HG02610 (cell line): ENCODE results near the gene PPP2R5B.

Source experiments
- ATAC-seq: cut with Tn5 transposase; IDR thresholded peaks from one replicate; pipeline ENCODE4 v1.9.1; 2021; ENCODE audit warnings: mild to moderate bottlenecking, moderate library complexity; ENCODE audit not compliant: unreplicated experiment

PPP2R5B gene

GRCh38 chr11:64888729-64889511, 35.6 kb upstream of the PPP2R5B start:
- no peak for ATAC-seq

- no peak for ATAC-seq
Observed at GRCh38 chr11:64890522-64890939, 34.0 kb upstream of the PPP2R5B start.

- no peak for ATAC-seq
Observed at GRCh38 chr11:64891215-64891848, 33.2 kb upstream of the PPP2R5B start.

GRCh38 chr11:64891880-64892279, 32.6 kb upstream of the PPP2R5B start:
- ATAC-seq = no peak

- no peak for ATAC-seq
Observed at GRCh38 chr11:64892411-64892831, 32.1 kb upstream of the PPP2R5B start.

- no peak for ATAC-seq
Observed at GRCh38 chr11:64892838-64893193, 31.7 kb upstream of the PPP2R5B start.

DNA sequence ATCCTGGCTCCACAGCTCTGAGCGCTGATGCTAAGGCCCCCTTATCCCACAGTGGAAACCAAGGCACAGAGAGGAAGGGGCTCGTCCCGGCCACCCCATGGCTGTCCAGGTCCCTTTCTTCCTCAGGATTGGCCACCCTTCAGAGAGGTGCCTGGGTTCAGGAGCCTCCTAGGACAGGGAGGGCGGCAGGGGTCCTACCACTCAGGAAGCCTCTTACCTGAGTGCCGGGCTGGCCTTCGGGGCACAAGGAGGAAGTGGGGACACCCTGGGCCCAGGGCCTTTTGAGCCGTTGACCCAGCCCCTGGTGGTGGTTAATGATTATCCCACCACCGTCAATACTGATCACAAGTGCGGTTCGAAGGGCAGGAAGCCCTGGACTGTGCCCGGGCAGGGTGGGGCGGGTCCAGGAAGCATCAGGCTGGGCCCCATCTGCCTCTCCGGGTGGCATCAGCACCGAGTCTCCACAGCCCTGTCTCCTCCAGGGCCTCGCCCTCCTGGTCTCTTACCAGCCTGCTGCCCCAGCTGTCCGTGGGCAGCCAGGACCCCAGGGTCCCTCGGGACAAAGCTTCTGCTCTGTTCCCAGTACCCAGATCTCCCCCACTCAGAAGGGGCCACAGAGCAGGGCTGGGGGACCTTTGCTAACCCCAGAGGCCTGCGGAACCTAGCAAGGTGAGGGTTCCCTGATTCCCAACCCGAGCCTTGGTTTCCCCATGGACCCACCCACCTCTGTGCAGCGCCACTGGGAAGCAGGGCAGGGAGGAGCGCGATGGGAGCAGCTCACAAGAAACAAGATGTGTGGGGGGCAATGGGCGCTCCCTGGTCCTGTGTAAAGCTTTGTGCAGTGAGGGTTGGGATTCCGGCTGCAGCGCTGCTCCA, 31.1 kb upstream of the PPP2R5B start:
- no peak for ATAC-seq

- peak; percentile 59 for ATAC-seq
Observed at GRCh38 chr11:64894070-64894811, 30.2 kb upstream of the PPP2R5B start.

DNA sequence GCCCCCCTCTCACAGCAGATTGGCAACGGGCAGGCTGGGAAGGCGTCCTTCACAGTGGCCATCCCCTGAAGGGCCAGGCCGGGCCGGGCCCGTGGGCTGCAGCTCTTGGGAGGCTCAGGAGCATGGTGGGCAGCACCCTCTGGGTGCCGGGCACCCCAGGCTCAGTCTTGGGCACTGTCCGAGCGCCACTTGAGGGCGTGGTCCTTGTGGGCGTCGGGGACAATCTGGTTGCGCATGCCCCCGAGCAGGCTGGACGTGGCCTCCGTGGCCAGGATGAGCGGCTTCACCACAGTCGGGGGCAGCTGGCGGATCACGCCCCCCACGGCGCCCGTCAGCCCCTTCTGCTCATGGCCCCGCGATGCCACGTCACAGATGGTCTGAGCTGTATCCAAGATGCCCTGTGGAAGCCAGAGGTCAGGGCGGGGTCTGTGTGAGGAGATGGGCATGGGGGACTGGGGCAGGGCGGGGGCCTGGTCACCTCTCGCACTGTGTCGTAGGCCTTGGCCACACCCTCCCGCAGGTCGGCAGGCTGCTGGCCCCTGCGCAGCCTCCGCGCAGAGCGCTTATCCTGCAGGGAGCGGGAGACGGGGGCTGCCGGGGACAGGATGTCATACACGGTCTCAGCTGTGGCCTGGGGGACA, 29.6 kb upstream of the PPP2R5B start:
- ATAC-seq = no peak

GRCh38 chr11:64896448-64897022, 28.0 kb upstream of the PPP2R5B start:
- ATAC-seq = no peak

- no peak for ATAC-seq
Observed at GRCh38 chr11:64897381-64898075, 27.0 kb upstream of the PPP2R5B start.

DNA sequence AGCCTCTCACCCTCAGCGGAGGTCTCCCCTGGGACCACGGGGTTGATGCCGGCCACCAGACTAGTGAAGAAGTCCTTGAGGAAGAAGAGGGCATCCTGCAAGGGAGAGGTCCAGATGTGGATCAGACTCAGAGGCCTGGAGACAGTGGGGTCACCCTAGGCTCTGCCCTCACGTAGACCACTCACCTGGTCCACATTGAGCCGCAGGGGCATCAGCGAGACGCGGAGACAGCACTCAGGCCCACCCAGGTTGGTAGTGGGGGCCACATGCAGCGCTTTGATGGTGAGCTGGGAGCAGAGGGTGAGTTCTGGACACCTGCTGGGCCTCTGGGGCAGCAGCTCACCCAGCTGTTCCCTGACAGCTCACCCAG, 26.4 kb upstream of the PPP2R5B start:
- no peak for ATAC-seq

GRCh38 chr11:64898541-64898940, 25.9 kb upstream of the PPP2R5B start:
- no peak for ATAC-seq

DNA sequence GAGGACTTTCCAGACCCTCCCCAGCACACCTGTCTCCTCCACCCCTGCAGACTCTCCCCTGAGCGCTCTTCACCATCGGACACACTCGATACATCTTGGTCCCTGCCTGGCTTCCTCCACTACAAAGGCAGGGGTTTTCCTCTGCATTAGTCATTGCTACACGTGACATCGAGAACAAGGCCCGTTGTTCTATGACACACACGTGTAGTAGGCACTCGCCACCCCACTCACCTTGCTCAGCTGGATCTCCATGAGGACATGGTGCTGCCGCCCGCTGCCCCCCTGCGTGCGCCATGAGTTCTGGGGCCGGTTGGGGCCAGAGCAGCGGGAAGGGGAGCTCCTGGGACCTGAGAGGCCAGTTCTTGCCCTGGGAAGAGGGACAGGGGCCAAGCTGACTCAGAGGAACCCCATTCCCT, 24.2 kb upstream of the PPP2R5B start:
- ATAC-seq = no peak

DNA sequence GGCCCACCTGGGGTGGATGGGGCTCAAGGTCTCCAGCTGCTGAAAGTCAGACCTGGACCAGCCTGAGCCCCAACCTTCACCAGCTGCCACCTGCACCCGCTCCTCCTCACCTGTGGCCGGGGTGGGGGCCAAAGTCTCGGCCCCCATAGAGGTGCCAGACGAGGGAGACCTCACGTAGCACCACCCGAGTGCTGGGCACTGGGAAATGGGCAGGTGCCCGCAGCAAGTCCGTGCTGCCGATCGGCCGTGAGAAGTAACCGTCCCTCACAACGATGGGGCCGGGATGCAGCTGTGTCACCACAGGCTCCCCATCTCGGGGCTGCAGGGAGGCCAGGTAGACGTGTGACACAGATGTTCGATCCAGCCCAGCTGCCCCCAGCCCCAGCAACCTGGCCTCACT, 23.7 kb upstream of the PPP2R5B start:
- ATAC-seq = no peak

- no peak for ATAC-seq
Observed at GRCh38 chr11:64902102-64902900, 22.2 kb upstream of the PPP2R5B start.

DNA sequence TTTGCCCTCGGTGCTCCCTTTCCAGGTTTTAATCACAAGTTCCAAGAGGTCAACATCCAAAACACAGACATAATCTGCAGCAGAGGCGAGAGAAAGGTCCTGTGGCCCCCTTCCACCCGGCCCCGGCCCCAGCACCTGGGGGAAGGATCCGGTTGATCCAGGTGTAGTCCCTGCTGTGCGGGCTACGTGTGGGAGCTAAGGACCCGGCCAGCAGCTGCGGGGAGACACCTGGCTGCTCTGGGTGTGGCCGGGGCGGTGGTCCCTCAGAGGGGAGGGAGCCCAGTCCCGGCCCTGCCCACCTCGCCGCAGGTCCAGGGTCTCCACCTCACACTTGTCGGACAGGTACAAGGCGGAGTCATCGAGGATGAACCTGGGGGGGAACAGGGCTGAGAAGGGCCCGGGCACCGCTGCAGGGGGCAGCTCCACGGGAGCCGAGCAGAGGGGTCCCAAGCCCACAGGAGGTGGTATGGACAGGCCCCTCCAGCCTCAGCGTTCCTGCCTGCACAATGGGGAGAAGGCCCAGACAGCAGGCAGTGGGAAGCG, 21.1 kb upstream of the PPP2R5B start:
- ATAC-seq = no peak

DNA sequence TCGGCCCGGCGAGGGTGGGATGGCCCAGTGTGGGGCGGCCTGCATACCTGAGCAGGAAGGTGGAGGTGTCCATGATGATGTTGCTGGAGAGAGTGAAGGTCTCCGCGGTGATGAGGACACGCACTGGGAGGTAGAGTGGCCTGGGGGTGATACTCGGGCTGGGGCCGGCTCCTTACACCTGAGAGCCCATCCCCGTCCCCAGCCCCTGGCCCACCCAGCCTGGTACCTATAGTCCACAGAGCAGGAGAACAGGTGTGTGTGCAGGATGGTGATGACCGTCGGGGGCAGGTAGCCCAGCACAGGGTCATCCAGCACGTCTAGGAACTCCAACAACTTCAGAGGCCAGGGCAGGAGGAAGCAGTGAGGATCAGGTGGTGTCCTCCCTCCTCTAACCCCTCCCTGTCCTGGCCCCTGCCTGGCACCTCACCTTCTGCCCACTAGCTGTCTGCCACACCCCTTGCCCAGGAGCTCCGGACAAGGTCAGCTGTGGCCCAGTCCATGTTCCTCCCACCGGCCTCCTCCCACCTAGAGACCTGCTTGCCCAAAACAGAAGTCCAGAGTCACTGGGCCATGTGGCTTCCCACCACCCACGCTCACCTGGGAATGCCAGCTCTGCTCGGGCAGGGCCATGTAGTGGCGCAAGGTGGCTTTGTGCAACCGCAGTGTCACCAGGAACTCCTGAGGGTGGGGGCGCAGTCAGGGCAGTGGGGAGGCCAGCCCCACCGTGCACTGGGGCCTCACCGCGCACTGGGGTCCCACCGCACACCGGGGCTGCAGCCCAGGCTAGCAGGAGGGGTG, 18.8 kb upstream of the PPP2R5B start:
- no peak for ATAC-seq
